Subcutaneous abdominal adipose tissue (tissue), 5 donors: ENCODE results near the gene SERPINF2.
"Not testable (repeated sequence)": the region's sequence is repeated elsewhere in the genome, so short reads cannot be mapped to it uniquely, and the experiment has no call there.

ENCODE experiments used
- H3K27ac ChIP-seq: one replicate; pipeline ENCODE4 v1.7.0; 2013; ENCODE audit warnings: low read depth, mild to moderate bottlenecking, inconsistent platforms, low read length, moderate library complexity
- H3K27me3 ChIP-seq, 5 donors: one replicate each; pipeline ENCODE4 v1.7.0; 2013; ENCODE audit warnings: low read length in 5 of 5, inconsistent platforms in 1 of 5; ENCODE audit not compliant: control insufficient read depth in 5 of 5, insufficient read depth in 4 of 5
- H3K36me3 ChIP-seq, 5 donors: one replicate each; pipeline ENCODE4 v1.7.0; 2013; ENCODE audit warnings: low read length in 5 of 5; ENCODE audit not compliant: control insufficient read depth in 5 of 5, insufficient read depth in 5 of 5
- H3K4me1 ChIP-seq, 5 donors: one replicate each; pipeline ENCODE4 v1.7.0; 2013; ENCODE audit warnings: low read length in 5 of 5, mild to moderate bottlenecking in 3 of 5, moderate library complexity in 1 of 5; ENCODE audit not compliant: control insufficient read depth in 5 of 5, insufficient read depth in 5 of 5
- H3K4me3 ChIP-seq, 5 donors: one replicate each; pipeline ENCODE4 v1.7.0; 2013; ENCODE audit warnings: low read length in 5 of 5, low read depth in 1 of 5
- H3K9ac ChIP-seq, 5 donors: one replicate each; pipeline ENCODE4 v1.7.0; 2013; ENCODE audit warnings: low read length in 5 of 5, mild to moderate bottlenecking in 4 of 5, moderate library complexity in 3 of 5
- H3K9me3 ChIP-seq, 5 donors: one replicate each; pipeline ENCODE4 v1.7.0; 2013; ENCODE audit warnings: low read length in 5 of 5; ENCODE audit not compliant: control insufficient read depth in 5 of 5
- donor health status: healthy.
- donor health status: healthy.
- donor health status: healthy.
- donor health status: healthy.
- donor health status: healthy.

Gene SERPINF2

GRCh38 chr17:1715803-1716075 lies 26.9 kb upstream of the SERPINF2 start:
- Histone ChIP-seq H3K4me3 (peak overlapping the region in 4 of 5 donors; percentile 77 to 90 (median 84)), H3K9me3 (no peaks in the 10 kb centered on the region), H3K27ac (peak overlapping the region; percentile 99), H3K36me3 (peaks cover 5 to 36% (median 25%) of the 10 kb centered on the region in 5 donors), H3K27me3 (no peaks in the 10 kb centered on the region), H3K9ac (peak overlapping the region in 4 of 5 donors; percentile 74 to 89 (median 84)), H3K4me1 (peaks cover 28 to 71% (median 64%) of the 10 kb centered on the region in 5 donors)

- H3K36me3 ChIP-seq, result peaks cover 5 to 32% (median 25%) of the 10 kb centered on the region in 5 donors
- peak overlapping the region; percentile 76 to 88 (median 80) for H3K4me3 ChIP-seq
- no peaks in the 10 kb centered on the region for H3K27me3 ChIP-seq
- no peaks in the 10 kb centered on the region for H3K9me3 ChIP-seq
- H3K27ac ChIP-seq, result peak overlapping the region; percentile 100
- peaks cover 28 to 69% (median 61%) of the 10 kb centered on the region in 5 donors for H3K4me1 ChIP-seq
- peak overlapping the region; percentile 63 to 97 (median 94) for H3K9ac ChIP-seq
Observed at GRCh38 chr17:1716076-1716911, 26.4 kb upstream of the SERPINF2 start.

- Histone ChIP-seq H3K27ac (peak overlapping the region; percentile 100), H3K36me3 (peaks cover 2 to 23% (median 21%) of the 10 kb centered on the region in 5 donors), H3K9me3 (no peaks in the 10 kb centered on the region), H3K4me3 (peak overlapping the region; percentile 72 to 84 (median 76)), H3K9ac (peak overlapping the region; percentile 63 to 97 (median 94)), H3K4me1 (peaks cover 28 to 64% (median 58%) of the 10 kb centered on the region in 5 donors), H3K27me3 (no peaks in the 10 kb centered on the region)
Observed at GRCh38 chr17:1716912-1717695, 25.6 kb upstream of the SERPINF2 start.

GRCh38 chr17:1718362-1719165 lies 24.1 kb upstream of the SERPINF2 start:
- no peaks in the 10 kb centered on the region for H3K27me3 ChIP-seq
- H3K9ac ChIP-seq, result peak overlapping the region in 1 of 5 donors; percentile 19
- peak overlapping the region in 1 of 5 donors; percentile 35 for H3K4me3 ChIP-seq
- H3K36me3 ChIP-seq, result peaks cover 0 to 9% (median 6%) of the 10 kb centered on the region in 5 donors
- peaks cover 23 to 57% (median 48%) of the 10 kb centered on the region in 5 donors for H3K4me1 ChIP-seq
- H3K9me3 ChIP-seq, result no peaks in the 10 kb centered on the region
- H3K27ac ChIP-seq, result peak overlapping the region; percentile 100

GRCh38 chr17:1720856-1721386 lies 21.8 kb upstream of the SERPINF2 start:
- Histone ChIP-seq H3K27me3 (no peaks in the 10 kb centered on the region), H3K4me3 (no peak overlapping the region), H3K36me3 (peaks cover 0 to 2% (median under 1%) of the 10 kb centered on the region in 5 donors), H3K9me3 (no peaks in the 10 kb centered on the region), H3K27ac (no peak overlapping the region), H3K9ac (no peak overlapping the region), H3K4me1 (peaks cover 18 to 63% (median 53%) of the 10 kb centered on the region in 5 donors)

- not testable (repeated sequence) for H3K4me3 ChIP-seq, H3K9ac ChIP-seq, H3K27me3 ChIP-seq, H3K9me3 ChIP-seq, H3K27ac ChIP-seq
- Histone ChIP-seq H3K4me1 (peaks cover 14 to 69% (median 61%) of the 10 kb centered on the region in 5 donors), H3K36me3 (peaks cover 0 to 13% (median 10%) of the 10 kb centered on the region in 5 donors)
Observed at GRCh38 chr17:1722022-1722421, 20.6 kb upstream of the SERPINF2 start.

GRCh38 chr17:1724351-1724868 lies 18.3 kb upstream of the SERPINF2 start, which contains the start of gene WDR81:
TSS of gene WDR81 (plus strand) at chr17:1724704. CDS start at chr17:1724960, 256 bp downstream.
- Histone ChIP-seq H3K27me3 (no peaks in the 10 kb centered on the region), H3K36me3 (peaks cover 0 to 32% (median 26%) of the 10 kb centered on the region in 5 donors), H3K4me1 (peaks cover 3 to 69% (median 55%) of the 10 kb centered on the region in 5 donors), H3K9me3 (no peaks in the 10 kb centered on the region), H3K27ac (peak within 1 kb of the TSS; percentile 41), H3K4me3 (peak within 1 kb of the TSS; percentile 61 to 78 (median 69)), H3K9ac (peak within 1 kb of the TSS in 4 of 5 donors; percentile 71 to 80 (median 73))

- Histone ChIP-seq H3K27ac (peak overlapping the region; percentile 41), H3K4me3 (peak overlapping the region; percentile 61 to 78 (median 69)), H3K36me3 (peaks cover 0 to 32% (median 26%) of the 10 kb centered on the region in 5 donors), H3K9me3 (no peaks in the 10 kb centered on the region), H3K27me3 (no peaks in the 10 kb centered on the region), H3K9ac (peak overlapping the region in 4 of 5 donors; percentile 71 to 80 (median 73)), H3K4me1 (peaks cover 3 to 75% (median 61%) of the 10 kb centered on the region in 5 donors)
Observed at GRCh38 chr17:1724869-1725641, 17.6 kb upstream of the SERPINF2 start.
